Small intestine (tissue), 7 donors: ENCODE measurements around the gene CCDC3. TPM values are rescaled to one million over a fixed set of nuclear protein-coding genes. Genes with fewer than 3 reads are reported as not detected.
A peak's percentile ranks its signal among the peaks of the same experiment; 100 is the strongest.

ENCODE experiments used
- DNase-seq, 2 donors: peaks; one replicate each; pipeline versions ENCODE4 v3.0.0 to v3.0.0-alpha.2; 2013
- FAIRE-seq: peaks from 2 replicates; lab custom pipeline; 2012; peaks lifted over from hg19 to GRCh38; lab: Jason Lieb, UNC
- H3K27ac ChIP-seq, 3 donors: one replicate each; pipeline ENCODE4 v1.5.1; 2013; ENCODE audit warnings: low read length in 2 of 3, mild to moderate bottlenecking in 2 of 3, control low read depth in 1 of 3, inconsistent platforms in 1 of 3, low read depth in 1 of 3, moderate library complexity in 1 of 3
- H3K27me3 ChIP-seq, 3 donors: one replicate each; pipeline ENCODE4 v1.6.1; 2013; ENCODE audit warnings: low read length in 3 of 3, inconsistent platforms in 1 of 3; ENCODE audit not compliant: control insufficient read depth in 3 of 3, insufficient read depth in 3 of 3
- H3K36me3 ChIP-seq, 3 donors: one replicate each; pipeline ENCODE4 v1.6.1; 2013; ENCODE audit warnings: low read length in 3 of 3, inconsistent platforms in 1 of 3, low read depth in 1 of 3, mild to moderate bottlenecking in 1 of 3, moderate library complexity in 1 of 3; ENCODE audit not compliant: control insufficient read depth in 3 of 3, insufficient read depth in 2 of 3
- H3K4me1 ChIP-seq, 3 donors: one replicate each; pipeline ENCODE4 v1.6.1; 2013; ENCODE audit warnings: low read length in 2 of 3, inconsistent platforms in 1 of 3, low read depth in 1 of 3, mild to moderate bottlenecking in 1 of 3, moderate library complexity in 1 of 3; ENCODE audit not compliant: control insufficient read depth in 3 of 3, insufficient read depth in 2 of 3
- H3K4me3 ChIP-seq, 3 donors: one replicate each; pipeline ENCODE4 v1.5.1; 2013; ENCODE audit warnings: low read length in 3 of 3, control low read depth in 1 of 3, inconsistent platforms in 1 of 3, low read depth in 1 of 3, mild to moderate bottlenecking in 1 of 3, moderate library complexity in 1 of 3
- H3K9me3 ChIP-seq, 2 donors: one replicate each; pipeline ENCODE4 v1.6.1; 2013; ENCODE audit warnings: low read depth in 1 of 2, low read length in 1 of 2; ENCODE audit not compliant: control insufficient read depth in 2 of 2, insufficient read depth in 1 of 2
- WGBS, 3 donors: extraction: QIAGEN DNeasy Blood & Tissue Kit; methylation state at CpG; one replicate each; pipeline ENCODE4 v1.1.7; 2013; 5-methylcytosine and 5-hydroxymethylcytosine counted together
- polyA plus RNA-seq, 4 donors: library from polyadenylated mRNA; stranded (reverse) in 3 of 4; unstranded in 1 of 4; fragments of 200-250 nt in 3 of 4; fragments of 120-200 nt in 1 of 4; gene quantifications; one replicate each; pipeline versions ENCODE4 v1.2.1 to v1.2.3, GENCODE V29; 2013
- donor health status: healthy with polysubstance abuse.
- donor health status: control.
- donor health status: control.
- donor health status: Bipolar disorder and iron deficiency.
- donor health status: healthy.

The CCDC3 gene
- polyA plus RNA-seq, 4 donors: 0.22 to 8.7 (median 4.1) TPM

DNA sequence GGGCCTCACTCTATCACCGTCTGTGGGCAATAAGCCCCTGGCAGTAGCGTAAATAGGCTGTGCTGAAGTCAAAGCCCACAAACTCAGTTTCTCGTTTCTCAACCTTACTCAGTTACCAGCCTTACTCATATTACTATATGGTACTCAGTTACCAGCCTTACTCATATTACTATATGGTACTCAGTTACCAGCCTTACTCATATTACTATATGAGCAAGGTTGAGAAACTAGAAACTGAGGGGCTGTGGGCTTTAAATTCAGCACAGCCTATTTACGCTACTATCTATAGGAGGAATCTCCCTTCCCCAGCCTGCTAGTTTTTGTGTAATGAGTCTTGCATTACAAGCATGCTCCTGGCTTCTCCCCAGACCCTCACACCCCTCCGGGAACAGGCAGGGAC is 35.4 kb downstream of the CCDC3 start:
- Histone ChIP-seq H3K27ac (no peak overlapping the region), H3K27me3 (peaks cover 0 to 2% (median 0%) of the 10 kb centered on the region in 3 donors), H3K4me1 (peaks cover 0 to under 1% (median under 1%) of the 10 kb centered on the region in 3 donors), H3K36me3 (no peaks in the 10 kb centered on the region), H3K4me3 (no peak overlapping the region), H3K9me3 (peaks cover 0 to 9% of the 10 kb centered on the region in 2 donors)
- 81 to 84% (median 83%) methylated on average over 5 of the region's 5 CpGs for WGBS, 3 donors
- FAIRE-seq (no peak), DNase-seq (no peak)

GRCh38 chr10:12965571-12965970 is 35.9 kb downstream of the CCDC3 start:
- H3K4me3 ChIP-seq: no peak overlapping the region
- DNase-seq (no peak), FAIRE-seq (no peak)
- no peaks in the 10 kb centered on the region for H3K36me3 ChIP-seq
- H3K4me1 ChIP-seq: peaks cover 0 to 6% (median 6%) of the 10 kb centered on the region in 3 donors
- peaks cover 0 to 9% of the 10 kb centered on the region in 2 donors for H3K9me3 ChIP-seq
- peaks cover 0 to 2% (median 0%) of the 10 kb centered on the region in 3 donors for H3K27me3 ChIP-seq
- 41 to 43% (median 42%) methylated on average over 4 of the region's 4 CpGs for WGBS, 3 donors
- H3K27ac ChIP-seq: no peak overlapping the region

DNA sequence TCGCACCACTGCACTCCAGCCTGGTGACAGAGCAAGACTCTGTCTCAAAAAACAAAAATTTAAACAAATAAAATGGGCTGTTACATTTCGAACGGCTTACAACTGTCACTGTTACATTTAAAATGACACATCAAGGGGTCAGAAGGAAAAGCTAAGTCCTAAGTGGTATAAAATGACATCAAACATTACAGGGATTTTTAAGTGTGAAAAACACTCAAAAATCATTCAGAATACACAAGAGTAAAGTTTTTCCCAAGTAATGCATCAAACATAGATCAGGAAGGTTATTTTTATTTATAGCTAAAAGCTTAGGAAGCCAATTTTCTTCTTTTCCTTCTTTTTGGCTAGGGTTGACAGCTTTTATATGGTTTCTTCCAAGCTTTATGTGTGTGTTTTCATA is 39.0 kb downstream of the CCDC3 start:
- peaks cover 0 to 2% (median 0%) of the 10 kb centered on the region in 3 donors for H3K27me3 ChIP-seq
- no peak for DNase-seq
- no peak overlapping the region for H3K4me3 ChIP-seq
- no peak overlapping the region for H3K27ac ChIP-seq
- FAIRE-seq: no peak
- H3K9me3 ChIP-seq: peaks cover 0 to 9% of the 10 kb centered on the region in 2 donors
- WGBS, 3 donors: 74 to 98% (median 78%) methylated on average over 3 of the region's 3 CpGs
- no peaks in the 10 kb centered on the region for H3K36me3 ChIP-seq
- peaks cover 0 to 13% (median 6%) of the 10 kb centered on the region in 3 donors for H3K4me1 ChIP-seq

- FAIRE-seq: no peak
- peaks cover 0 to 2% (median 0%) of the 10 kb centered on the region in 3 donors for H3K27me3 ChIP-seq
- DNase-seq: peak in 1 of 2 donors; percentile 13
- no peak overlapping the region for H3K4me3 ChIP-seq
- 55 to 62% (median 59%) methylated on average over 7 of the region's 7 CpGs for WGBS, 3 donors
- peaks cover 0 to 8% of the 10 kb centered on the region in 2 donors for H3K9me3 ChIP-seq
- H3K4me1 ChIP-seq: peaks cover 0 to 13% (median 6%) of the 10 kb centered on the region in 3 donors
- no peak overlapping the region for H3K27ac ChIP-seq
- H3K36me3 ChIP-seq: no peaks in the 10 kb centered on the region
Measured at GRCh38 chr10:12961416-12962205, 39.9 kb downstream of the CCDC3 start.

- H3K4me1 ChIP-seq: peaks cover 0 to 13% (median 6%) of the 10 kb centered on the region in 3 donors
- no peak for DNase-seq
- H3K4me3 ChIP-seq: no peak overlapping the region
- no peaks in the 10 kb centered on the region for H3K36me3 ChIP-seq
- H3K27me3 ChIP-seq: peaks cover 0 to 2% (median 0%) of the 10 kb centered on the region in 3 donors
- FAIRE-seq: no peak
- peak overlapping the region in 2 of 3 donors; percentile 4 to 19 for H3K27ac ChIP-seq
- peaks cover 0 to 3% of the 10 kb centered on the region in 2 donors for H3K9me3 ChIP-seq
- WGBS, 3 donors: 83 to 94% (median 85%) methylated on average over 8 of the region's 8 CpGs
Measured at GRCh38 chr10:12960941-12961340, 40.6 kb downstream of the CCDC3 start.

DNA sequence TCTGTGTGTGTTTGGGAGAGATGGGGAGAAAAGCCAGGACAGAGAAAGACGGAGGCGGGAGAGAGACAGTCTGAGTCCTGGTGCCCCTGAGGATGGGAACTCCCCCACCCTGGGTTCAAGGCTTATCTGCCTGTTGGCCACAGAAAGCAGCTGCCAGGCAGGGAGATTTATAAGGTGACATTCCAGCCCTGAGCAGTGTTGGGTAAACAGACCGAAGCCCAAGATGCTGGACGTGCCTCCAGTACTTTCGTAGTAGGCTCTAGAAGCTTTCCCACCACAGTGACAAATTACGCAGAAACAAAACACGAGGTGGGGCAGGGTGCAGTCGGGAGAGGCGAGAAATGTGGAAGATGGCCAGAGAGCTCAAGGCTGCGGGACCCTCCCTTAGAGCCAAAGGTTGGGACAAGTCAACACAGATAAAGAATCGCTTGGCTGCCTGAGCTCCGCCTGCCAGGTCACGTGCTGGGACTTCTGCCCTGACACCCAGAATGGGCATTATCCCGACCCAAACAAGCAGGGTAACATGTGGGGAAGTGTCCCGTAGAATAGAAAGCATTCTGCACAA is 41.1 kb downstream of the CCDC3 start:
- DNase-seq: peak; percentile 73 to 91
- Histone ChIP-seq H3K36me3 (no peaks in the 10 kb centered on the region), H3K4me3 (no peak overlapping the region), H3K9me3 (peaks cover 0 to 3% of the 10 kb centered on the region in 2 donors), H3K27me3 (peaks cover 0 to 2% (median 0%) of the 10 kb centered on the region in 3 donors), H3K4me1 (peaks cover 0 to 13% (median 6%) of the 10 kb centered on the region in 3 donors), H3K27ac (peak overlapping the region in 2 of 3 donors; percentile 4 to 60)
- no peak for FAIRE-seq
- 14 to 41% (median 19%) methylated on average over 15 of the region's 15 CpGs for WGBS, 3 donors

DNA sequence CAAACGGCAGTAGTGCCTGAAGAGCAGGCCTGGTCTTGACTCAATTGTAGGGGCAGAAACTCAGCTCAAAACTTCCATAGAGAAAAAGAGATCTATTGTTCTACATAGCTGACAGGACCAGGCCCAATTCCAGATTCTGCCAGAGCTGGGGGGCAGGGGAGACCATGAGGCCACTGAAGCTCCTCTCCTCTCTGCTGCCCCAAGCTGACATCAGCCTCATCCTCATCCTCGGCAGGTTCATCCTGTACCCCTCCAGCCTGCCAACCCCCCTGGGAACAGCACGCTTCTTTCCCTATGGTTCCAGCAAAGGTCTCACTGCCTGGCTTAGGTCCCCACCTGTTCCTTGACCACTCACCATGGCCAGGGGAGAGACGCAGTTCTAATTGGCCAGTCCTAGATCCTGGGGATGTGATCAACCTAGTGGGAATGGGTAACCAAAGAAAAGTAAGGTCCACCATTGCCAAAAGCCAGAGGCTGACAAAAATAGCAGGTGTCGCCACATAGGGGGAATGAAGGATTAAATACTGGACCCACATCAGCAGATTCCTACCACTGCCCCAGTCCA is 42.9 kb downstream of the CCDC3 start:
- FAIRE-seq (no peak), DNase-seq (no peak)
- Histone ChIP-seq H3K27me3 (no peaks in the 10 kb centered on the region), H3K36me3 (no peaks in the 10 kb centered on the region), H3K27ac (no peak overlapping the region), H3K4me1 (peaks cover 0 to 13% (median 6%) of the 10 kb centered on the region in 3 donors), H3K4me3 (no peak overlapping the region), H3K9me3 (peaks cover 0 to 4% of the 10 kb centered on the region in 2 donors)
- 91 to 96% (median 94%) methylated on average over 5 of the region's 5 CpGs for WGBS, 3 donors

DNA sequence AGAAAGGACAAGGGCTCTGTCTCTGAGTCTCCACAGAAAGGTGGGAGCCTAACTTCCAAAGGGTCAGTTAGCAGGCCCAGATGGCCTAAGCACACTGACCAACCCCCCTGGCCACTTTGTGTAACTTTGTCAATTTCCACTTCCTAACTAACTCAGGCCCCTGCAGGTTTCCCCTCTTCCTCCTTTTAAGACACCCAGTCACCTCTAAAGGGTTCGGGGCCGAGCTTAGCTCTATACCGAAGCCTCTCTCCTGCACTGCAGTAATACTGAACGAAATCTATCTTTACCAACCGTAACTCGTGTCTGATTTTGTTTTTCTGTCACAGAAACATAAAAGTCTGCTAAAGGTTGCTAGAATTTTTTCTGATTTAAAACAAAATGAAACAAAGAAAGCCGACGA is 44.4 kb downstream of the CCDC3 start:
- DNase-seq: no peak
- no peaks in the 10 kb centered on the region for H3K27me3 ChIP-seq
- 87 to 91% (median 89%) methylated on average over 8 of the region's 8 CpGs for WGBS, 3 donors
- no peak overlapping the region for H3K4me3 ChIP-seq
- no peak overlapping the region for H3K27ac ChIP-seq
- no peaks in the 10 kb centered on the region for H3K36me3 ChIP-seq
- no peak for FAIRE-seq
- H3K4me1 ChIP-seq: peaks cover 0 to 13% (median 6%) of the 10 kb centered on the region in 3 donors
- H3K9me3 ChIP-seq: peaks cover 0 to 13% of the 10 kb centered on the region in 2 donors
